OCI-M1 (cell line): ENCODE data around the gene C11orf98.
"Not testable (repeated sequence)": the region's sequence is repeated elsewhere in the genome, so short reads cannot be mapped to it uniquely, and the experiment has no call there.

ENCODE experiments used
- DNase-seq: peaks from one replicate; lab custom pipeline; 2025; lab: John Stamatoyannopoulos, UW

C11orf98 gene

GRCh38 chr11:62650283-62650682, 14.7 kb downstream of the C11orf98 start:
- not testable (repeated sequence) for DNase-seq

- no peak for DNase-seq
Observed at GRCh38 chr11:62649486-62649885, 15.5 kb downstream of the C11orf98 start.

GRCh38 chr11:62648967-62649364, 16.0 kb downstream of the C11orf98 start:
- DNase-seq, result no peak

- DNase-seq, result no peak
Observed at GRCh38 chr11:62648185-62648966, 16.6 kb downstream of the C11orf98 start.

GRCh38 chr11:62647609-62648005, 17.4 kb downstream of the C11orf98 start:
- DNase-seq, result no peak

- DNase-seq, result no peak
Observed at GRCh38 chr11:62646825-62647608, 18.0 kb downstream of the C11orf98 start.

GRCh38 chr11:62645946-62646824, 18.8 kb downstream of the C11orf98 start, which contains the start of gene GANAB:
Gene GANAB (minus strand): TSS chr11:62646613. CDS start chr11:62646599, 14 bp downstream.
- peak; percentile 99 for DNase-seq

- no peak for DNase-seq
Observed at GRCh38 chr11:62645671-62645945, 19.4 kb downstream of the C11orf98 start.

- DNase-seq, result no peak
Observed at GRCh38 chr11:62644220-62644619, 20.8 kb downstream of the C11orf98 start.

GRCh38 chr11:62632492-62632891, 32.5 kb downstream of the C11orf98 start:
- DNase-seq, result no peak

- no peak for DNase-seq
Observed at GRCh38 chr11:62627713-62628112, 37.3 kb downstream of the C11orf98 start.

GRCh38 chr11:62622476-62623089, 42.4 kb downstream of the C11orf98 start:
- no peak for DNase-seq

- peak; percentile 99 for DNase-seq
Observed at GRCh38 chr11:62621567-62622470, 43.2 kb downstream of the C11orf98 start, which contains the start of gene B3GAT3. Gene B3GAT3 (minus strand): TSS chr11:62621986. CDS start chr11:62621947, 39 bp downstream.

GRCh38 chr11:62621027-62621566, 43.9 kb downstream of the C11orf98 start:
- no peak for DNase-seq

- DNase-seq, result not testable (repeated sequence)
Observed at GRCh38 chr11:62616957-62617356, 48.1 kb downstream of the C11orf98 start.

- no peak for DNase-seq
Observed at GRCh38 chr11:62615521-62615920, 49.5 kb downstream of the C11orf98 start.

GRCh38 chr11:62614275-62614674, 50.7 kb downstream of the C11orf98 start:
- no peak for DNase-seq

GRCh38 chr11:62613291-62613778, 51.7 kb downstream of the C11orf98 start:
- DNase-seq, result no peak
